HepG2 (cell line): Measurements from ENCODE around the gene CLIC1. TPM values are rescaled to one million over a fixed set of nuclear protein-coding genes. Genes with fewer than 3 reads are reported as not detected.

Experiments
- ATAC-seq: fragments of 200-7000 bp; cut with Tn5 transposase; 3 replicates; pipeline ENCODE4 v1.9.1; 2020; ENCODE audit warnings: mild to moderate bottlenecking, moderate library complexity
- BruUV-seq: library from RNA; stranded (reverse); fragments of 400-500 nt; replicated peaks from 2 replicates; lab custom pipeline; 2021; lab: Mats Ljungman, UMichigan
- CTCF ChIA-PET: fragments of 300-600 bp; formaldehyde crosslinking; extraction: SDS; loops from one replicate; lab custom pipeline; 2021; ENCODE audit warnings: low total read pairs, inconsistent platforms, low intra/inter-chr PET ratio; lab: Yijun Ruan, JAX
- POLR2A ChIA-PET: fragments of 350-600 bp; sonication (Branson Sonifier 250); formaldehyde crosslinking; loops from one replicate; lab custom pipeline; 2020; ENCODE audit warnings: antibody characterized with exemption, inconsistent platforms; lab: Yijun Ruan, JAX
- DNase-seq: peaks from one replicate; pipeline ENCODE4 v3.0.0-alpha.2; 2015; ENCODE audit warnings: low spot score
- FAIRE-seq: peaks from 3 replicates; lab custom pipeline; 2011; peaks lifted over from hg19 to GRCh38; lab: Jason Lieb, UNC
- H2AFZ ChIP-seq: one replicate; pipeline ENCODE4 v1.6.1; 2011; ENCODE audit warnings: low read length, inconsistent platforms
- H3K27ac ChIP-seq: fragments of 300-600 bp; 3 replicates; pipeline ENCODE4 v1.8.0; 2011; ENCODE audit warnings: mixed run types, mild to moderate bottlenecking, mixed read lengths, low read length, inconsistent platforms; ENCODE audit not compliant: insufficient read depth; ENCODE audit errors: extremely low read length
- H3K27me3 ChIP-seq, 2 experiments: fragments of 200-600 bp in 1 of 2; 2 replicates in 1 of 2; 3 replicates in 1 of 2; pipeline versions ENCODE4 v1.6.0 to v1.8.0; 2011; ENCODE audit warnings: low read length in 2 of 2, mild to moderate bottlenecking in 2 of 2, moderate library complexity in 2 of 2, inconsistent platforms in 1 of 2; ENCODE audit not compliant: insufficient read depth in 2 of 2, control insufficient read depth in 1 of 2
- H3K36me3 ChIP-seq, 2 experiments: fragments of 200-600 bp in 1 of 2; replicated peaks in 1 of 2; 2 replicates in 1 of 2; 3 replicates in 1 of 2; pipeline versions ENCODE4 v1.5.1 to v1.8.0; 2011; ENCODE audit warnings: low read length in 2 of 2, inconsistent platforms in 1 of 2; ENCODE audit not compliant: insufficient read depth in 2 of 2, control insufficient read depth in 1 of 2
- H3K4me1 ChIP-seq: 2 replicates; pipeline ENCODE4 v1.5.1; 2012; ENCODE audit warnings: low read length, inconsistent platforms; ENCODE audit not compliant: insufficient read depth
- H3K4me2 ChIP-seq: 2 replicates; pipeline ENCODE4 v1.6.0; 2011; ENCODE audit warnings: low read depth, low read length, inconsistent platforms
- H3K4me3 ChIP-seq, 3 experiments: fragments of 200-600 bp in 1 of 3; sonication (generic), shearing (Covaris generic) in 1 of 3; replicated peaks in 1 of 3; 2 replicates each; pipeline ENCODE4 v1.5.1; 2011 to 2016; ENCODE audit warnings: low read length in 3 of 3, inconsistent platforms in 2 of 3, low read depth in 2 of 3, mild to moderate bottlenecking in 2 of 3, control low read depth in 1 of 3, mixed read lengths in 1 of 3; ENCODE audit not compliant: insufficient read depth in 1 of 3
- H3K79me2 ChIP-seq: one replicate; pipeline ENCODE4 v1.6.1; 2011; ENCODE audit warnings: low read length, inconsistent platforms; ENCODE audit not compliant: insufficient read depth
- H3K9ac ChIP-seq: 2 replicates; pipeline ENCODE4 v1.6.0; 2011; ENCODE audit warnings: mild to moderate bottlenecking, low read depth, low read length, inconsistent platforms; ENCODE audit not compliant: insufficient read depth
- H3K9me3 ChIP-seq: 2 replicates; pipeline ENCODE4 v1.5.1; 2012; ENCODE audit warnings: mild to moderate bottlenecking, low read length
- H4K20me1 ChIP-seq: 2 replicates; pipeline ENCODE4 v1.6.0; 2011; ENCODE audit warnings: inconsistent platforms, mild to moderate bottlenecking, low read length, moderate library complexity; ENCODE audit not compliant: insufficient read depth
- ARHGAP35 ChIP-seq: sonication (generic); formaldehyde crosslinking; IDR thresholded peaks from 2 replicates; pipeline ENCODE4 v1.9.0; 2022; ENCODE audit warnings: mild to moderate bottlenecking, inconsistent platforms, moderate library complexity, missing genetic modification reagents, borderline replicate concordance
- PBX3 ChIP-seq: sonication (generic); formaldehyde crosslinking; IDR thresholded peaks from 2 replicates; pipeline ENCODE4 v1.8.1; 2023; ENCODE audit warnings: missing genetic modification reagents, inconsistent platforms, borderline replicate concordance
- PHF20 ChIP-seq: sonication (generic); formaldehyde crosslinking; IDR thresholded peaks from 2 replicates; pipeline ENCODE4 v1.5.0; 2020; ENCODE audit warnings: mild to moderate bottlenecking, missing genetic modification reagents
- POLR2A ChIP-seq, 2 experiments: IDR thresholded peaks; 2 replicates each; pipeline ENCODE4 v1.6.1; 2011; ENCODE audit warnings: low read depth in 2 of 2, low read length in 2 of 2, mild to moderate bottlenecking in 1 of 2, moderate library complexity in 1 of 2; ENCODE audit not compliant: insufficient read depth in 1 of 2
- POLR2AphosphoS5 ChIP-seq: IDR thresholded peaks from 2 replicates; pipeline ENCODE4 v1.6.1; 2012; ENCODE audit warnings: low read depth, low read length
- PRDM15 ChIP-seq: sonication (generic); formaldehyde crosslinking; IDR thresholded peaks from 2 replicates; pipeline ENCODE4 v1.4.0; 2020; ENCODE audit warnings: missing genetic modification reagents
- WGBS: methylation state at CpG from one replicate; pipeline ENCODE4 v1.1.6; 2017; ENCODE audit warnings: low lambda C conversion rate; 5-methylcytosine and 5-hydroxymethylcytosine counted together
- in situ Hi-C: cut with HindIII; loops from 2 replicates; pipeline ENCODE4 v1.10.0; 2017; ENCODE audit warnings: low pct_unique_long_range_greater_than_20kb; ENCODE audit not compliant: extremely low pct_ligation_motif_present
- intact Hi-C: fragments of 100-400 bp; cut with micrococcal nuclease; formaldehyde crosslinking; loops from one replicate; pipeline ENCODE4 v1.10.0; 2022; ENCODE audit not compliant: unreplicated experiment
- polyA plus RNA-seq, 8 experiments: library from polyadenylated mRNA; depleted of rRNA in 3 of 8; stranded (reverse) in 7 of 8; unstranded in 1 of 8; fragments of >200 nt; fragmentation: Illumina TruSeq in 4 of 8; extraction: Trizol in 4 of 8; gene quantifications; 2 replicates each; pipeline versions ENCODE4 v1.2.1 to v1.2.3, GENCODE V29; 2011 to 2016; ENCODE audit warnings: low read depth in 4 of 8, missing spikeins in 1 of 8, mixed read lengths in 1 of 8; ENCODE audit not compliant: insufficient read depth in 1 of 8
- total RNA-seq, 5 experiments: library from RNA; depleted of rRNA; stranded (reverse); fragments of >200 nt; fragmentation: Illumina TruSeq; extraction: Trizol; gene quantifications; 2 replicates each; pipeline ENCODE4 v1.2.3, GENCODE V29; 2016; ENCODE audit warnings: low read depth in 1 of 5
- TF ChIP-seq, protein P1 (sequence below): sonication (generic); formaldehyde crosslinking; IDR thresholded peaks from 2 replicates; pipeline ENCODE4 v1.4.0; 2020; ENCODE audit warnings: missing genetic modification reagents, low read depth, mild to moderate bottlenecking, borderline replicate concordance
- TF ChIP-seq, protein P2 (sequence below): sonication (generic); formaldehyde crosslinking; IDR thresholded peaks from 2 replicates; pipeline ENCODE4 v1.9.0; 2022; ENCODE audit warnings: low read depth, missing genetic modification reagents

The CLIC1 gene
- total and polyA plus RNA-seq, 2 of the 13 experiments (the other 11 are each of a cell fraction or from before 2014, with no cell fraction given), result 602 to 891 TPM

- Histone ChIP-seq H3K9ac (no peak overlapping the region), H3K9me3 (no peaks in the 10 kb centered on the region), H3K4me1 (peaks cover 20% of the 10 kb centered on the region; the same call in 1 of the 2 replicates), H3K27ac (no peak overlapping the region), H4K20me1 (peaks cover 6% of the 10 kb centered on the region; the same call in 1 of the 2 replicates), H3K36me3 (peaks cover 5 to 7% of the 10 kb centered on the region in 2 experiments; a peak in 4 of 5 replicates), H3K79me2 (no peaks in the 10 kb centered on the region), H3K4me2 (no peak overlapping the region), H3K27me3 (peaks cover 0 to 15% of the 10 kb centered on the region in 2 experiments; a peak in 4 of 5 replicates), H3K4me3 (no peak overlapping the region), H2AFZ (no peak overlapping the region)
- intact Hi-C loops (no loop called here), in situ Hi-C loops (no loop called here)
- no peak for DNase-seq
- WGBS, result 85% methylated on average over 12 of the region's 12 CpGs
- ChIA-PET POLR2A (interaction anchor here (0.9 to 2.7 kb wide), 3 partner anchors 11 to 102 kb away, joined by 3 to 11 read pairs (median 3); partner anchors contain the start of genes HSPA1B and LY6G6D), CTCF (interaction anchor here (0.8 kb wide), 1 partner anchor 65 kb away, joined by 3 read pairs; no protein-coding TSS in a partner anchor)
- no TSS peak for BruUV-seq
- FAIRE-seq, result no peak
- no peak for ATAC-seq
- no peak for TF ChIP-seq PHF20 (CRISPR knock-in tag)
- TF ChIP-seq ARHGAP35, result no peak
- no peak for TF ChIP-seq PBX3 (CRISPR knock-in tag)
- TF ChIP-seq, protein P1, sequence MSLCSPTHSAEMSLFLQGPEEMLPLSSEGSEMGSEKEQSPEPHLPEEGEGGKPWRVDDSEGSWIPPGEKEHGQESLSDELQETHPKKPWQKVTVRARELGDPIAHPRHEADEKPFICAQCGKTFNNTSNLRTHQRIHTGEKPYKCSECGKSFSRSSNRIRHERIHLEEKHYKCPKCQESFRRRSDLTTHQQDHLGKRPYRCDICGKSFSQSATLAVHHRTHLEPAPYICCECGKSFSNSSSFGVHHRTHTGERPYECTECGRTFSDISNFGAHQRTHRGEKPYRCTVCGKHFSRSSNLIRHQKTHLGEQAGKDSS (CRISPR knock-in tag), result no peak
- 0 out of 2 replicates have a peak, but pooled peaks have one; percentile 25 for TF ChIP-seq POLR2AphosphoS5
- no peak for TF ChIP-seq PRDM15 (CRISPR knock-in tag)
- TF ChIP-seq, protein P2, sequence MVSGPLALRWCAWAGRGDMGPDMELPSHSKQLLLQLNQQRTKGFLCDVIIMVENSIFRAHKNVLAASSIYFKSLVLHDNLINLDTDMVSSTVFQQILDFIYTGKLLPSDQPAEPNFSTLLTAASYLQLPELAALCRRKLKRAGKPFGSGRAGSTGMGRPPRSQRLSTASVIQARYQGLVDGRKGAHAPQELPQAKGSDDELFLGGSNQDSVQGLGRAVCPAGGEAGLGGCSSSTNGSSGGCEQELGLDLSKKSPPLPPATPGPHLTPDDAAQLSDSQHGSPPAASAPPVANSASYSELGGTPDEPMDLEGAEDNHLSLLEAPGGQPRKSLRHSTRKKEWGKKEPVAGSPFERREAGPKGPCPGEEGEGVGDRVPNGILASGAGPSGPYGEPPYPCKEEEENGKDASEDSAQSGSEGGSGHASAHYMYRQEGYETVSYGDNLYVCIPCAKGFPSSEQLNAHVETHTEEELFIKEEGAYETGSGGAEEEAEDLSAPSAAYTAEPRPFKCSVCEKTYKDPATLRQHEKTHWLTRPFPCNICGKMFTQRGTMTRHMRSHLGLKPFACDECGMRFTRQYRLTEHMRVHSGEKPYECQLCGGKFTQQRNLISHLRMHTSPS (CRISPR knock-in tag), result no peak
- TF ChIP-seq POLR2A (IDR thresholded peaks at IDR 0.05; ENCODE audit: insufficient read depth in 1 of 2, low read depth in 2 of 2, low read length in 2 of 2), result 0 out of 4 replicates have a peak, but pooled peaks of 1 of the 2 experiments have one; percentile 12
Measured at GRCh38 chr6:31725502-31726350, 10.6 kb downstream of the CLIC1 start.
